ENCODE measurements around the gene LRRC8A.
"Not testable (repeated sequence)": the region's sequence is repeated elsewhere in the genome, so short reads cannot be mapped to it uniquely, and the experiment has no call there.

DNA sequence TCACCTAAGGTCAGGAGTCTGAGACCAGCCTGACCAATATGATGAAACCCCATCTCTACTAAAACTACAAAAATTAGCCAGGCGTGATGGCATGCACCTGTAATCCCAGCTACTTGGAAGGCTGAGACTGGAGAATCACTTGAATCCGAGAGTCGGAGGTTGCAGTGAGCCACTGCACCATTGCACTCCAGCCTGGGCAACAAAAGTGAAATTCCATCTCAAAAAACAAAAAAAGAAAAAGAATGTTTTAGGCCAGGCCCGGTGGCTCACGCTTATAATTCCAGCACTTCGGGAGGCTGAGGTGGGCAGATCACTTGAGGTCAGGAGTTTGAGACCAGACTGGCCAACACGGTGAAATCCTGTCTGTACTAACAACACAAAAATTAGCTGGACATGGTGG is 23.5 kb upstream of the LRRC8A start:
- TF ChIP-seq, protein P1, sequence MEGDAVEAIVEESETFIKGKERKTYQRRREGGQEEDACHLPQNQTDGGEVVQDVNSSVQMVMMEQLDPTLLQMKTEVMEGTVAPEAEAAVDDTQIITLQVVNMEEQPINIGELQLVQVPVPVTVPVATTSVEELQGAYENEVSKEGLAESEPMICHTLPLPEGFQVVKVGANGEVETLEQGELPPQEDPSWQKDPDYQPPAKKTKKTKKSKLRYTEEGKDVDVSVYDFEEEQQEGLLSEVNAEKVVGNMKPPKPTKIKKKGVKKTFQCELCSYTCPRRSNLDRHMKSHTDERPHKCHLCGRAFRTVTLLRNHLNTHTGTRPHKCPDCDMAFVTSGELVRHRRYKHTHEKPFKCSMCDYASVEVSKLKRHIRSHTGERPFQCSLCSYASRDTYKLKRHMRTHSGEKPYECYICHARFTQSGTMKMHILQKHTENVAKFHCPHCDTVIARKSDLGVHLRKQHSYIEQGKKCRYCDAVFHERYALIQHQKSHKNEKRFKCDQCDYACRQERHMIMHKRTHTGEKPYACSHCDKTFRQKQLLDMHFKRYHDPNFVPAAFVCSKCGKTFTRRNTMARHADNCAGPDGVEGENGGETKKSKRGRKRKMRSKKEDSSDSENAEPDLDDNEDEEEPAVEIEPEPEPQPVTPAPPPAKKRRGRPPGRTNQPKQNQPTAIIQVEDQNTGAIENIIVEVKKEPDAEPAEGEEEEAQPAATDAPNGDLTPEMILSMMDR (IDR thresholded peaks at IDR 0.05; ENCODE audit: low read depth, low read length): not testable (repeated sequence)
- TF ChIP-seq POLR2A (IDR thresholded peaks at IDR 0.05; ENCODE audit: extremely low read depth, insufficient read length): not testable (repeated sequence)
- TF ChIP-seq, protein P2, sequence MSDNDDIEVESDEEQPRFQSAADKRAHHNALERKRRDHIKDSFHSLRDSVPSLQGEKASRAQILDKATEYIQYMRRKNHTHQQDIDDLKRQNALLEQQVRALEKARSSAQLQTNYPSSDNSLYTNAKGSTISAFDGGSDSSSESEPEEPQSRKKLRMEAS (IDR thresholded peaks at IDR 0.05; ENCODE audit: low read depth, low read length): not testable (repeated sequence)
